Keratinocyte (primary cell): ENCODE measurements around the gene MEIS2. TPM values are rescaled to one million over a fixed set of nuclear protein-coding genes. Genes with fewer than 3 reads are reported as not detected.

Source experiments
- DNase-seq: peaks from one replicate; pipeline ENCODE4 v3.0.0-alpha.2; 2011; ENCODE audit warnings: low read depth, missing footprints, low spot score
- FAIRE-seq: peaks from 2 replicates; lab custom pipeline; 2011; peaks lifted over from hg19 to GRCh38; lab: Jason Lieb, UNC
- H2AFZ ChIP-seq: 2 replicates; pipeline ENCODE4 v1.6.0; 2012; ENCODE audit warnings: low read length, control low read depth, inconsistent platforms; ENCODE audit not compliant: control insufficient read depth
- H3K27ac ChIP-seq: 2 replicates; pipeline ENCODE4 v1.5.1; 2011; ENCODE audit warnings: low read length; ENCODE audit not compliant: control insufficient read depth, insufficient read depth
- H3K27me3 ChIP-seq: 3 replicates; pipeline ENCODE4 v1.6.0; 2011; ENCODE audit warnings: low read length; ENCODE audit not compliant: control insufficient read depth, insufficient read depth; ENCODE audit errors: extremely low read depth
- H3K36me3 ChIP-seq, 2 experiments: 2 replicates in 1 of 2; 3 replicates in 1 of 2; pipeline ENCODE4 v1.5.1; 2011; ENCODE audit warnings: low read length in 2 of 2, mild to moderate bottlenecking in 1 of 2; ENCODE audit not compliant: control insufficient read depth in 2 of 2, insufficient read depth in 2 of 2; ENCODE audit errors: extremely low read depth in 1 of 2
- H3K4me1 ChIP-seq: 3 replicates; pipeline ENCODE4 v1.5.1; 2011; ENCODE audit warnings: low read length; ENCODE audit not compliant: control insufficient read depth, insufficient read depth; ENCODE audit errors: extremely low read depth
- H3K4me2 ChIP-seq: 3 replicates; pipeline ENCODE4 v1.6.0; 2011; ENCODE audit warnings: low read depth, low read length; ENCODE audit not compliant: control insufficient read depth, insufficient read depth; ENCODE audit errors: extremely low read depth
- H3K4me3 ChIP-seq, 3 experiments: fragments of 200-600 bp in 1 of 3; sonication (generic) in 1 of 3; 2 replicates in 2 of 3; 3 replicates in 1 of 3; pipeline ENCODE4 v1.5.1; 2011 to 2016; ENCODE audit warnings: low read length in 3 of 3, mild to moderate bottlenecking in 3 of 3, control low read depth in 2 of 3, inconsistent platforms in 1 of 3, low read depth in 1 of 3, mixed read lengths in 1 of 3, mixed run types in 1 of 3, moderate library complexity in 1 of 3; ENCODE audit not compliant: control insufficient read depth in 2 of 3, insufficient read depth in 2 of 3; ENCODE audit errors: extremely low read depth in 1 of 3
- H3K79me2 ChIP-seq: 2 replicates; pipeline ENCODE4 v1.6.0; 2012; ENCODE audit warnings: low read length; ENCODE audit not compliant: control insufficient read depth, insufficient read depth
- H3K9ac ChIP-seq: 3 replicates; pipeline ENCODE4 v1.6.0; 2011; ENCODE audit warnings: low read length; ENCODE audit not compliant: control insufficient read depth, insufficient read depth; ENCODE audit errors: extremely low read depth
- H3K9me1 ChIP-seq: 3 replicates; pipeline ENCODE4 v1.6.0; 2011; ENCODE audit warnings: low read length; ENCODE audit not compliant: control insufficient read depth, insufficient read depth; ENCODE audit errors: extremely low read depth
- H3K9me3 ChIP-seq: 2 replicates; pipeline ENCODE4 v1.5.1; 2012; ENCODE audit warnings: low read depth, low read length; ENCODE audit not compliant: control insufficient read depth
- H4K20me1 ChIP-seq: 3 replicates; pipeline ENCODE4 v1.6.0; 2011; ENCODE audit warnings: low read length; ENCODE audit not compliant: control insufficient read depth, insufficient read depth; ENCODE audit errors: extremely low read depth
- CTCF ChIP-seq, 3 experiments: IDR thresholded peaks in 1 of 3; conservative IDR thresholded peaks in 1 of 3; optimal IDR thresholded peaks in 1 of 3; 2 replicates in 2 of 3; 3 replicates in 1 of 3; pipeline versions ENCODE3 to v1.5.1; 2011; ENCODE audit warnings: low read length in 3 of 3, mild to moderate bottlenecking in 3 of 3, moderate library complexity in 2 of 3, control low read depth in 1 of 3, inconsistent platforms in 1 of 3; ENCODE audit not compliant: insufficient read depth in 2 of 3; ENCODE audit errors: extremely low read depth in 1 of 3
- EZH2 ChIP-seq: IDR thresholded peaks from one replicate; pipeline ENCODE4 v1.6.1; 2012; ENCODE audit warnings: inconsistent platforms, mild to moderate bottlenecking, low read length, moderate library complexity
- dilution Hi-C: fragments of 300-500 bp; cut with MboI; formaldehyde crosslinking; loops from one replicate; pipeline ENCODE4 v1.7.0; 2020; ENCODE audit warnings: low sequenced_read_pairs; ENCODE audit not compliant: extremely low pct_ligation_motif_present
- polyA plus RNA-seq, 5 experiments: library from polyadenylated mRNA; depleted of rRNA in 3 of 5; stranded (reverse) in 3 of 5; stranded (forward) in 1 of 5; unstranded in 1 of 5; fragments of >200 nt; gene quantifications; 1 replicate in 1 of 5; 2 replicates in 3 of 5; 3 replicates in 1 of 5; pipeline versions ENCODE4 v1.2.1 to v1.2.3, GENCODE V29; 2011 to 2012; ENCODE audit warnings: missing spikeins in 2 of 5, low read depth in 1 of 5, low replicate concordance in 1 of 5

MEIS2 gene
- polyA plus RNA-seq, 1 donor (not counting 4 experiments of a cell fraction or from before 2014, with no cell fraction given), result 11.4 TPM

- H3K9ac ChIP-seq, result no peak overlapping the region
- FAIRE-seq (no peak), DNase-seq (no peak)
- no peak overlapping the region for H3K4me3 ChIP-seq
- H3K27ac ChIP-seq, result no peak overlapping the region
- no peaks in the 10 kb centered on the region for H3K9me3 ChIP-seq
- no peak overlapping the region for H2AFZ ChIP-seq
- no peaks in the 10 kb centered on the region for H3K9me1 ChIP-seq
- H3K36me3 ChIP-seq, result no peaks in the 10 kb centered on the region
- peaks cover 13% of the 10 kb centered on the region for H3K27me3 ChIP-seq
- H3K79me2 ChIP-seq, result no peaks in the 10 kb centered on the region
- dilution Hi-C loops, result no loop called here
- no peaks in the 10 kb centered on the region for H4K20me1 ChIP-seq
- no peak overlapping the region for H3K4me2 ChIP-seq
- H3K4me1 ChIP-seq, result peaks cover 9% of the 10 kb centered on the region
- no peak for TF ChIP-seq CTCF (optimal IDR thresholded peaks at IDR 0.05 in 1 of 3, IDR thresholded peaks at IDR 0.05 in 1 of 3, conservative IDR thresholded peaks at IDR 0.05 in 1 of 3; ENCODE audit: extremely low read depth in 1 of 3, insufficient read depth in 2 of 3, low read length in 3 of 3)
- no peak for TF ChIP-seq EZH2
These were observed 12.8 kb upstream of the MEIS2 start for GRCh38 chr15:37112971-37113670.

- no peak for FAIRE-seq
- Histone ChIP-seq H3K9me3 (no peaks in the 10 kb centered on the region), H2AFZ (no peak overlapping the region), H3K27me3 (peaks cover 13% of the 10 kb centered on the region), H3K9ac (no peak overlapping the region), H3K79me2 (no peaks in the 10 kb centered on the region), H3K27ac (no peak overlapping the region), H3K36me3 (no peaks in the 10 kb centered on the region), H3K9me1 (no peaks in the 10 kb centered on the region), H4K20me1 (no peaks in the 10 kb centered on the region), H3K4me2 (no peak overlapping the region), H3K4me3 (no peak overlapping the region), H3K4me1 (peaks cover 9% of the 10 kb centered on the region)
- DNase-seq, result no peak
- dilution Hi-C loops, result no loop called here
- no peak for TF ChIP-seq EZH2
- TF ChIP-seq CTCF (optimal IDR thresholded peaks at IDR 0.05 in 1 of 3, IDR thresholded peaks at IDR 0.05 in 1 of 3, conservative IDR thresholded peaks at IDR 0.05 in 1 of 3; ENCODE audit: extremely low read depth in 1 of 3, insufficient read depth in 2 of 3, low read length in 3 of 3), result no peak
These were observed 11.8 kb upstream of the MEIS2 start for GRCh38 chr15:37112171-37112570.
